ENCODE results near the gene TM9SF2.
"Not testable (repeated sequence)": the region's sequence is repeated elsewhere in the genome, so short reads cannot be mapped to it uniquely, and the experiment has no call there.

Gene TM9SF2

DNA sequence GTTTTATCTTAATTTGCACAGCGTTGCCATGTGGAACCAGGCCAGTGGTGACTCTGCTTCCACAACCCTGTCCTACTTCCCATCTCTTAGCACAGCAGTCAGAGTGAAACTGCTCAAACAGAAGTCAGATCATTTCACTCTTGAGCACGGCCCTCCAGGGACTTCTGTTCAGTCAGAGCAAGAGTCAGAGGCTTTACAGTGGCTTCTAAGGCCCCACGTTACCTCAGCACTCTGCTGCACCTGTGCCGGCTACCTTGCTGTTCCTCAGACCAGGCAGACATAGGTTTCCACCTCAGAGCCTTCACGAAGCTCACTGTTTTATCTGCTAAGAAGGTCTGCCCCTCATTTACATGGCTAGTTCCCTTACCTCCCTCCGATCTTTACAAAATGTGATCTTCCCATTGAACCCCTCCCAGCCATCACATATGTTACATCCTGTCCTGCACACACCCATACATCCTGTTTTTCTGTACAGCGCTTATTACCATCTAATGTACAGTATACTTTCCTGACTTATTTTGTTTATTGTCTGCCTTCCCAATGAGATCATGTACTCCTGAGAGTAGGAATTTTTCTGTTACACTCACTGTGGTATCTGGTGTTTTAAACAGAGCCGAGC lies 41.6 kb downstream of the TM9SF2 start:
- no peak for DNase-seq

DNA sequence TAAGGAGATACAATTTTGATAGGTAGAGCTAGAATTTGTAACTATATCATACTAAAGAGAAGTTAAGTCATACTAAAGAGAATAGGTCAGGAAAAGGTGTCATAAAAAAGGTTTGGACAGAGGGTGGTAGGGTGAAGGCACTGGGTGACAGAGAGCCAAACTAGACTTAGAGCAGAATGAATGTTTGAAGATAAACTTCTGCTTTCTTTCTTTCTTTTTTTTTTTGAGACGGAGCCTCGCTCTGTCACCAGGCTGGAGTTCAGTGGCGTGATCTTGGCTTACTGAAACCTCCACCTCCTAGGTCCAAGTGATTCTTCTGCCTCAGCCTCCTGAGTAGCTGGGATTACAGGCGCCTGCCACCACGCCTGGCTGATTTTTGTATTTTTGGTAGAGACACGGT lies 44.1 kb downstream of the TM9SF2 start:
- no peak for DNase-seq

DNA sequence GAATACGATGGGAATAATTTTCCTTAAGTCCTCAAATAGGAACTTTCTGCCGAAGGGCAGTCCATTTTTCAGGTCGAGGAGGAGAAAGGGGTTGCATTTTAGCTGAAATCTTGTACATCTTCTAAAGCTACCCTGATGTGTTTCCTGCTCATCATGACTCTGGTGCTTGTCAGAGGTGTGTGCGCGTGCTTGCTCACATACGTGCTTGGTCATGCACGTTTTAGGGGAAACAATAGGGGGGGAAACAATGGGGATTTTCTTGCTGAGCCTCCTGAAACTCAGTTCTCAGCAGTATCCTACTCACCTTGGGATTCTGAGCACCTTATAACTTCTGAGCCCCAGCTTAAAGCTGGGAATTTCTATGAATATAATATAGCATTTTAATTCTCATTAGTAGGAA lies 44.7 kb downstream of the TM9SF2 start:
- no peak for DNase-seq

DNA sequence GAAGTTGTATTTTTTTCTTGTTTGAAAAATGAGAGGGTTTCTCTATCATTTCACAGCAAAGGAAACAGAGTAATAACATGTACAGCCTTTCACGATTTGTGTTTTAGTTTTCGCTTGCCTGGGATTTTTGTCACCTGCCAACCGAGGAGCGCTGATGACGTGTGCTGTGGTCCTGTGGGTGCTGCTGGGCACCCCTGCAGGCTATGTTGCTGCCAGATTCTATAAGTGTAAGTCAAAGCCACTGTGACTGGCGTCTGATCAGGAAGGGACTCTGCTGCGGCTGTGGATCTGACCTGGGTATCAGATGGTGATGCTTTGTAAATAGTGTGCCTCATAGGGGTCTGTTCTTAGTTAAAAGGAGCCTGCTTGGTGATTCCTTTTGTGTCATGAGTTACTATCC lies 45.6 kb downstream of the TM9SF2 start:
- no peak for DNase-seq

DNA sequence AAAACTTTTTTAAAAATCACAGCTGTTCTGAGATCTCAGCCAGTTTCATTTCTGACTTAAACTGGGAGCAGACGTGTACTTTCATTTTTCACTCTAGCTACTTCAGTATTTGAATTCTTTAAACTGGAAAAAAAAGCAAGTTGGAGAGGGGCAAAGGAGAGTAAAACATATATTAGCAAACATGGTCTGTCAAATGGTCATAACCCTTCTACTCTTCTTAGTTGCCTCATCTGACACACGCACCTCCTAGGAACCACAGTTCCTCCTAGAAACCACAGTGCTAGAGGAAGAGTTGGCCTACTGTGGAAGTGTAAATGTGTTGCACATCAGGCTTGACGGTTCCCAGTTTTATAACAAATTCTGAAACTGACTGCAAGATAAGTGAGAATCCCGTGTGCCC lies 47.2 kb downstream of the TM9SF2 start:
- DNase-seq = no peak

DNA sequence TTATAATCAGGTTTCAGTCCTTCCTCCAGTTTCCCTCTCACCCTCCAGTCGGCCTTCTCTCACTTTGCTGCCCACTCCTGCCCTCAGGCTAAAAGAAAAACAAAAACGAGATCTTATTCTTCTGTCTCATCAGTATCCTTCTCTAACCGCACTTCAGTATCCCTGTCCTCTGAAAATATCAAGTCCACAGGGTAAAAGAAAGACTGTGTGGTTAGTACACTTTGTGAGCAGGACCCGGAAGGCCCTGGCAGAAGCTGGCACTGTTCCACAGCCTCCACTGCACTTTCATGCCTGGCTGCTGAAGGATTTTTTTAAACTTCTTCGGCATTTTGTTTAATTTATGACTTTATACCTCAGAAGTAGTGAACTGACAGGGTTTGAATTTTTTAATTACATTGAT lies 51.8 kb downstream of the TM9SF2 start:
- no peak for DNase-seq

DNA sequence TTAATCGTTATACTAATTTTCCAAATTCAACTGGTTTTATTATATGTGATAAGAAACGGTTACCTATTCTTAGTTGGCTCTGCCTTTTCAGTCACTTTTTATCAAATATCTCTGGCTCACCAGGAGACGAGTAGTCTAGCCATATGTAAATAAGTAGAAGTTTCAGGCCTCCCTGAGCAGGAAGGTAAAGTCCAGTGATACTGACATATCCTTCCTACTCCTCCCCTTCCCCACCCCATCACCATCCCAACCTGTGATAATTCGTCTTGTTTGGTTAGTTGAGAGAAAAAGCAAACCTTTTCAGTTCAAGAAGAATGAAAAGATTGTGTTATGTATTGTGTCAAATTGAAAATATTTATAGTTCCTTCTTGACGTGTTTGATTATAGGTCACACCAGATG lies 53.9 kb downstream of the TM9SF2 start:
- DNase-seq = no peak

DNA sequence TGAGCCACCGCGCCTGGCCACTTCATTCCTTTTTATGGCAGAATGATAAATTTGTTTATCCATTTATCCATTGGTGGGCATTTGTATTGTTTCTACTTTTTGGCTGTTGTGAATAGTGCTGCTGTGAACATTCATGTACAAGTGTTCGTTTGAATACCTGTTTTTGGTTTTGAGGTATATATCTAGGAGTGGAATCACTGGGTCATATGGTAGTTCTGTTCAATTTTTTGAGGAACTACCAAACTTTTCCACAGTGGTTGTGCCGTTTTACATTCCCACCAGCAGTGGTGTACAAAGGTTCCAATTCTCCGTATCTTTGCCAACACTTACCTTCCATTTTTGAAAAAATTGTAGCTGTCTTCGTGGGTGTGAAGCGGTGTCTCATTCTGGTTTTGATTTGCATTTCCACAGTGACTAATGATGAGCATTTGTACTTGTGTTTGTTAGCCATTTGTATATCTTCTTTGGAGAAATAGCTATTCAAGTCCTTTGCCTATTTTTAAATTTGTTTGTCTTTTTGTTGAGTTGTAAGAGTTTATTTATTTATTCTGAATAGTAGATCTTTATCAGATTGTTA lies 55.7 kb downstream of the TM9SF2 start:
- no peak for DNase-seq

DNA sequence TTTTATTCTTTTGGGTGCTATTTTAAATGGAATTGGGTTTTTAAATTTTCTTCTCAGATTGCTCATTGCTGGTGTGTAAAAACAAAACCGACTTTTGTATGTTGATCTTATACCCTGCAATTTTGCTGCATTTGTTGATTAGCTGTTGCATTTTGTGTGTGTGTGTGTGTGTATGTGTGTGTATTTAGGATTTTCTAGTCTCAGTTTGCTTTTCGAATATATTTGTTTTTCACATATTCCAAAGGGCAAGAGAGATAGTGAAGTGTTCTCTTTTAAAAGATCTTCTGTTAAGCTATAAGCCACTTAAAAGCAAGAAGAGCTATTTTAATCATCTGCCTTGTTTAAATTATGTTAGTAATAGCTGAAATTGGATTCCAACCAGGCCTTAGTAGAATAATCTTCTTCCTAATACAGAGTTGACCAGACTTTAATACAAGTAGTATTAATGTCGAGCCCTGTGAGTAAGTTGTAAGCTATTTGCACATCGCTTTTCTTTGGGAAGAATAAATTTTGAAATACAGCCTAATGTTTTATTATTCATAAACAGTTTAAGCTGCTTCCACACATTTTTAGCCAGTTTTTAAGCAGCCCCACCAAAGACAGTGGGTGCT lies 57.4 kb downstream of the TM9SF2 start:
- no peak for DNase-seq

DNA sequence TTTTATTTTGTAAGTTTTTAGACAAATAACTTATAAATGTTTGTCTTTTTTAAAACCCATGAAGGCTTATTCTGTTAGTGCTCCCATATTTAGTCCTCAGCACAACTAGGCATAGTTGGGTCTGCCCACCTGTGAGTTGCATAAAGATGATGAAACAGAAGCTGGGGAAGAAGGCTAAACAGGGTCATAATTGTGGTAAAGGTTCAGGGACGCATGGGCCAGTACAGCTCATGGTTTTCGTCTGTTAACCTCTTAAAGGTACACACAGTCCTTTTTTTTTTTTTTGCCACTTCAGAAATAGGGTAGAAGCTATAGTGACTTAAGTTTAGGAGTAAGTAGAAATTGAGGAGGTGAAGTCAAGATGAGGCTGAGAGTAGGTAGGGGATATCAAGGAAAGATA lies 58.3 kb downstream of the TM9SF2 start:
- DNase-seq = no peak

DNA sequence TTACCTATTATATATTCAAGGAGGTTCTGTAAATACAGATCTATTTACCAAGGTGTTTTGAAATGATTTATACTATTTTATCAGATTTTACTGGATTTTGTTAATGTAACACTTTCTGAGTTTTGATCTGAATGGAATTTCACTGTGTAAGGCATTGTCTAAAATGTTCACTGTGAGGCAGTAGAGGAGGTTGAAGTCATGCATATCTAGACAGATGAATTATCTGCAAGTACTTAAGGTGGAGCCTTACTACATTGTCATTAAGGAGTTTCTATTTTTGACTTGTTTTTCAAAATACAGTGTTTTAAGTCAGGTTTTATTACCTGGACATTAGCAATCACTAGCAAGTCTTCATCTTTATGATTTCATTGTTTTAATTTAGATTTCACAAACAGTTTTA lies 62.1 kb downstream of the TM9SF2 start:
- no peak for DNase-seq

DNA sequence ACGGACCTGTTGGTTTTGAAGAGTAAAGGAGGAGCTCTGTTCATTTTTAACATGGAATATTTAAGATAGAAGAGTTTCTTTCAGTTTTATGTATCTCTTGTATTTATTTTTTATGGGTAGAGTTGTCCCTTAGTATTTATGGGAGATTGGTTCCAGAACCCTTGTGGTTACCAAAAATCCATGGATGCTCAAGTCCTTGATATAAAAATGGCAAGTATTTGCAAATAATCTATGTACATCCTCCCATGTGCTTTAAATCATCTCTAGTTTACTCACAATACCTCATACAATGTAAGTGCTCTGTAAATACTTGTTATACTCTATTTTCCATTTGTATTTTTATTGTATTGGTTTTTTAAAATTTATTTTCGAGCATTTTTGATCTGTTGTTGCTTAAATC lies 63.1 kb downstream of the TM9SF2 start:
- no peak for DNase-seq

DNA sequence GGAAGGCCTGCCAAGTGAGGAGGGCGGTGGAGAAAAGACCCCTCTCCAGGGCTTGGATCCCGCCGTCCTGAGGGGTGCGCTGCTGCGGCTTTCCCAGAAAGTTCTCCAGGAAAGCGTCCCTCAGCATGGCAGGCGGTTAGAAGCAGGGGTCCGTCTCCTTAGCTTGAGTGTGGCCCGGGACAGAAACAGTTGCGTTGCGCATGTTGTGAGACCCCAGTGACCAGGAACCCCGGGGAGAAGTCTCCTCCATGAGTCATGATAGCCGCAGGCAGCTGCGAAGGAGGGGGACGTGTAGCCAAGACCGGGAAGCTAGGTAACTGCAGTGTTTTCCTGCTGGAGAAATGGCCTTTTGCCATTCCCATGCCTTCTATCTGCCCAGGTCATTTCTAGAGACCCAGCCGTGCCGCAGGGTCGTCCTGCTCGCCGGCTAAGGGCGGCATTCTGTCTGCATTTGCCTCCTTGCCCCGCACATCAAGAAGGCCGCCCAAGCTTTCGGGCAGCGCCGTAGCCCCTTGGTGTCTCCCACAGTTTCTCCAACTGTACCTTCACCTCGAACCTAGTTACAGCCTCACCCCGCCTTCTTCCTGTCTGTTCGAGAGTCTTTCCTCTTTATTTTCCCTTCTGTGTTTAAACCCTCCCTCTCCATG lies 64.3 kb downstream of the TM9SF2 start:
- DNase-seq = no peak

DNA sequence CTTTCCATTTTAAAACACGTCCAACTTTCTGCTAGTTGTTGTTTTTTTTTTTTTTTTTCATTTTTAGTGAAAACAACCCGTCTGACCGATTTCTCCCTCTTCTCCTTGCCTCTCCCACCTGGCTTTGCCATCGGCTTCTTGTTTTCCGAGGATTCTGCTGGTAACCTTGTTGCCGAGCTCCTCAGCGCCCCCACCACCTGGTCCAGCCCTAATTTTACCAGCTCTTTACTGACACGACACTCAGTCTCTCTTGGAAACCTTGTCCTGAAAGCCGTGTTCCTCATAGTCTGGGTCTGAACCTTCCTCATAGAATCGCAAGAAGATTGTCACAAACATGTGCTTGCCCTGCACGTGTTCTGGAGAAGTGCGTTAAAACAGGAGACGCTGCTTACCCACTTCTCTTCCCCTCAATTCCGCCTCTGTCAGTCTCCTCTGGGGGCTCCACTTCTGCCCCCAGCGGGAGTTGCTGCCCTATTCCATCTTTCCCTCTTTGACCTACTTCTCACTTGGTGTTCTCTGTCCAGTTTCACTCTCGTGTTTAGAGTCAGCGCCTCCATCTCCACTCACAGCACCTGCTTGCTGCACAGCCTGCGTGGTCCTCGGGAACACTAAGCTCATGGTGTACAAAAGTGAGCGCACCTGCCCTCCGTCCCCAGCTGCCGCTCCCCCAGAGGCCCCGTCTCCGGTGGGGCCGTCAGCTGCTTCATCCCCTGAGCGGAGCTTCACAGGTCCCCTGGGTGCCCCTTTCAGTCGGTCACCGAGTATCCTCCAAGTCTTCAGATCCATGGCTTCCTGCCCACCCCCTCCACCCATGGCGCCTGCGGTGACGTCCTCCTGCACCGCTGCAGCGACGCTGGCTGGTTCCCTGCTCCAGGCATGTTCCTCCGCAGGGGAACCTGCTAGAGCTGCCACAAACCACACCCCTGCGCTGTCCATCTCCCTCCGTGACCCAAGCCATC lies 65.1 kb downstream of the TM9SF2 start:
- DNase-seq = no peak

DNA sequence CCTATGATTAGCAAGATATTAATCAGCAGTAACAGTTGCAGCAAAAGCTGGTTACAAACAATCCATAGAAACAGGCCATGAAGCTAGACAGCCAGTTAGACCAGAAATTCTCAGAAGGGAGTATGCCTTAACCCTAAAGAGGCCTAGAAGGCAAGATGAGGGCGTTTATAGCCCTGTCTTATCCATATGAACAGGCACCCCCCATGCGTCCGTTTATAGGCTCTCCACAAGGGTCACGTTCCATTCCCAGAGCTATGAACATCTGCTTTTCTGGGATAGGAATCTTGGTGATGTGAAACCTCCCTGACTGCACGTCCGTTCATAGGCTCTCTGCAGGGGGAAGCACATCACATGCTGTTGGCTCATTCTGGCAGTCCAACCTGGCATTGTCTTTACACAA lies 67.6 kb downstream of the TM9SF2 start:
- not testable (repeated sequence) for DNase-seq

DNA sequence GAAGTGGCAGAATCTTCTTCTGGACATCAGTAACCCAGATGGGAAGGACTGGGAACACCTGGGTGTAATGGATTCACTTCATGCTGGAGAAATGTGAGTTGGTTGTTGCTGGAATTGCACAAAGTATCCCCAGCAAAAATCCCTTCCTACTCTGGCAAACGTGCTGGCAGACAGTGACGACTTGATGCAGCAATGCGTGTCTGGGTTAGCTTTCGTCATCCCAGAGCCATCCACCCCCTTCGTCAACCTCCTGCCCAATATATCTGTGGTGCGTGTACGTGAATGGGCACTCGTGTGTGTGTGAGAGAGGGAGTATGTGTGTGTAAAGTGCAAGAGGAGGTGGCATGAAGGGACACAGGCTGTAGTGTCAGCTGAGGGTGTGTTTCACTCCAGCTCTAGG lies 70.9 kb downstream of the TM9SF2 start:
- no peak for DNase-seq

DNA sequence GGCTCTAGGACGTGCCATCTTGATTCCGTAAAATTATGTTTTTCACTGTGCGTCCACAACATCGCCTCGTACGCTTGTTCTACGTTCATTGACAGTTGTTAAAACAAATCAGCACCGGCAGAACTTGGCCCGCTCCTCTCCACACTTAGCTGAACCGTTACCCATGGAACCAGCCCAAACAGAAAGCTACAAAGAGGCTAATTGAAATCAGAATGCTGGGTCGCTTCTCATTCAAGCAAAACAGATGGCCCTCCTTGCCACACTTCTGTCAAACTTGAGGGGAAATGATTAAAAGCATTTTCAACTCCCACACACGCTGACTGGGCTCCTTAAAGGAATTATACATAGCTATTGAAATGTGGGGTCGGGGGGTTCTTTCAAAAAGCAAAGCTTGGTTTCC lies 71.6 kb downstream of the TM9SF2 start:
- no peak for DNase-seq

DNA sequence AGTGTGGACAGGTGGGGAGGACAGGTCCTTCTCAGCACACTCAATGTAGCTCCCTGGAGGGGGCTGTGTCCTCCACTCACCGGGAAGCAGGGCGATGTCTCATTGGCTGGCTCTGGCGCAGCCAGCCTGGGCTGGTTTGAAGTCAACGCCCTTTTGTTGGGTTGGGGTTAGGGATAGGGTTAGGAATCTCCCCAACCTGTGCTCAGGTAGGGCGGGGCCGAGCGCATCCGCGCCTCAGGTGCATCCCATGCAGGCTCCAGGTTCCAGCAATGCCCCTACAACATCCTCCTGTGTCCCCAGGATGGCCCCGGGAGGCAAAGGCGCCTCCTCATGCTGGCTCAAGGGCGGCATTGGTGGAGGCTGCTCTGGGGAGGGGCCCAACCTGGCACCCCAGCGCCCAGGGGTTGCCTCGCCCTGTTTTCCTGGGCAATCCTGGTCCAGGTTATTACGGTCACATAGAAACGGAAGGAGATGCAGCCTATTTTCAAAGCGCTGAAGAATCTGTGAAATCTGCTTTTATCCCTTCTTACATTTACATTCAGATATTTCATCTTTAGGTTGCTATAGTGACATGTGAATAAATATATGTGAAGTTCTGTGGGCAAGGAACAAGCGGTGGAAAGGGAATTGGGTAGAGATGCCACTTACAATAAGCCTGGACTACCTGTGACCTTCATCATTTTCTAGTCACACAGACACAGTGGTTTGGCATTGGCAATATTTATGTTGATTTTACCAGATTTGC lies 74.3 kb downstream of the TM9SF2 start:
- DNase-seq = no peak

DNA sequence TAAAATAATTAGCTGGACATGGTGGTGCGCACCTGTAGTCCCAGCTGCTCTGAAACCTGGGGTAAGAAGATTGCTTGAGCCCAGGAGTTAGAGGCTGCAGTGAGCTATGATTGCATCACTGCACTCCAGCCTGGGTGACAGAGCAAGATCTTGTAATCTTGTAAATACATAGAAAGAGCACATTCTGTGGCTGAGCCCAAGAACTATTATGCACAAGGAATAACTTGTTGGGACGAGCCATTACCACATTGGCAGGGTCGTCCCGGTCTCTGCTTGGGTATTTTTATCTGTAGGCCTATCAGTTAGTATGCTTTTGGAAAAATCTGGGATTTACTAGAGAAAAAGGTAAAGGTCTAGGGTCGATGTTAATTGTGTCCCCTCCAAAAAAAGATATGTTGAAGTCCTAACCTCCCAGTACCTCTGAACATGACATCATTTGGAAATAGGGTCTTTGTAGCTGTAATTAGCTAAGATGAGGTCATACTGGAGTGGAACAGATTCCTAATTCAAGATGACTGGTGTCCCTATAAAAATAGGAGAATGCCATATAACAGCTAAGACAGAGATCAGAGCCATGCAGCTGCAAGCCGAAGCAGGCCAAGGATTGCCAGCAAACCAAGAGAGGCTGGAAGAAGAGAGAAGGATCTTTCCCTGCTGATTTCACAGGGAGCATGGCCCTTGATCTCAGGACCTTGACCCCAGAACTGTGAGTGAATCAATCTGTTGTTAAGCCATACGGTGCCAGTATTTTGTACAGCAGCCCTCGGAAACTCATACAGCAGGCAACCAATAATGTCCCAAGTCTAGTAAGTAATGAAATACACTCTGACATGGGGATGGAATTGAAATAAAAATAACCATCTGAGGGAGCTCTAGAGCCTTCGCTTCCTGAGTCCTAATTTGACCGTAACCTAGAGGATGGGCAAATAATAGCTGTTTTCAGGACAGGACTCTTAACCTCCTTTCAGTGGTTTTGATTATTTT lies 77.0 kb downstream of the TM9SF2 start:
- no peak for DNase-seq

DNA sequence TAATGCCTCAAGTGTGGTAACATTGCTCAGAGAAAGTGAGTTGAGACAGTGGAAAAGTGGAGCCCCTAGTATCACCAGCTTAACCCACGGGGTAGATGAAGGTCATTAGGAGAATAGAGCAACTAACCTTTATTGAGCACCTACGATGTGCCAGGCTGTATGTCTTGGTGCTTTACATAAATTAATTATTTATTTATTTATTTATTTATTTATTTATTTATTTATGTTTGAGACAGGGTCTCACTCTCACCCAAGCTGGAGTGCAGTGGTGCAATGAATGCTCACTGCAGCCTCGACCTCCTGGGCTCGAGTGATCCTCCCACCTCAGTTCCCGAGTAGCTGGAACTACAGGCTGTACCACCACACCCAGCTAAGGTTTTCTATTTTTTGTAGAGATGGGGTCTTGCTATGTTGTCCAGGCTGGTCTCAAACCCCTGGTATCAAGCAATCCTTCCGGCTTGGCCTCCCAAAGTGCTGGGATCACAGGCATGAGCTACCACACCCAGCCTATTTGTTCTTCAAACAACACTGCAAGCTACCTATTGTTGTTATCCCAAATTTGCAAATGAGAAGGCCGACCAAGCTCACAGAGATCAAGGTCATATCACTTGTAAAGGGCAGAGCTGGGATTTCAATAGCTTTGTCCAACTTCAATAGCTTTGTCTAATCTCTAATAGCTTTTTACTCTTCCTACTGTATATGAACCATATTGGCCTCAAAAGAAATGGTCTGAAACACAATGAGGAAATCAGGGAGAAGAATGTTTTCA lies 79.4 kb downstream of the TM9SF2 start:
- no peak for DNase-seq

Measured in NCI-H748 treated with DMSO at 0.1 percent for 48 hours (cell line).